DND-41 (cell line): ENCODE measurements around the gene MAP3K5.

Experiments used
- ATAC-seq: fragments of 200-7000 bp; cut with Tn5 transposase; 3 replicates; pipeline ENCODE4 v1.9.1; 2021; ENCODE audit warnings: low read depth; ENCODE audit not compliant: insufficient read depth
- DNase-seq: peaks from one replicate; pipeline ENCODE4 v3.0.0-alpha.2; 2020
- H2AFZ ChIP-seq: 2 replicates; pipeline ENCODE4 v1.6.0; 2012; ENCODE audit warnings: low read depth, low read length
- H3K27ac ChIP-seq: 2 replicates; pipeline ENCODE4 v1.5.1; 2012; ENCODE audit warnings: low read length, inconsistent platforms
- H3K27me3 ChIP-seq: fragments of 200-600 bp; sonication (generic); 2 replicates; pipeline ENCODE4 v1.6.0; 2012; ENCODE audit warnings: low read length, mild to moderate bottlenecking, inconsistent platforms; ENCODE audit not compliant: insufficient read depth, poor library complexity
- H3K36me3 ChIP-seq: 2 replicates; pipeline ENCODE4 v1.5.1; 2012; ENCODE audit warnings: low read length, inconsistent platforms; ENCODE audit not compliant: insufficient read depth
- H3K4me1 ChIP-seq: 2 replicates; pipeline ENCODE4 v1.5.1; 2012; ENCODE audit warnings: mild to moderate bottlenecking, low read length; ENCODE audit not compliant: insufficient read depth
- H3K4me2 ChIP-seq: 2 replicates; pipeline ENCODE4 v1.6.0; 2012; ENCODE audit warnings: mild to moderate bottlenecking, moderate library complexity, low read length, inconsistent platforms; ENCODE audit not compliant: insufficient read depth
- H3K4me3 ChIP-seq, 2 experiments: fragments of 200-600 bp in 1 of 2; shearing (Covaris generic) in 1 of 2; 2 replicates each; pipeline ENCODE4 v1.5.1; 2012 to 2016; ENCODE audit warnings: inconsistent platforms in 2 of 2, low read length in 2 of 2, mild to moderate bottlenecking in 2 of 2, low read depth in 1 of 2, moderate library complexity in 1 of 2
- H3K79me2 ChIP-seq: 2 replicates; pipeline ENCODE4 v1.6.0; 2012; ENCODE audit warnings: low read length, inconsistent platforms; ENCODE audit not compliant: insufficient read depth
- H3K9ac ChIP-seq: 2 replicates; pipeline ENCODE4 v1.6.0; 2012; ENCODE audit warnings: low read depth, mild to moderate bottlenecking, inconsistent platforms, low read length, moderate library complexity
- H3K9me3 ChIP-seq: 2 replicates; pipeline ENCODE4 v1.5.1; 2012; ENCODE audit warnings: low read length, moderate library complexity, mild to moderate bottlenecking, inconsistent platforms; ENCODE audit not compliant: insufficient read depth, severe bottlenecking
- H4K20me1 ChIP-seq: 2 replicates; pipeline ENCODE4 v1.6.0; 2012; ENCODE audit warnings: low read length; ENCODE audit not compliant: insufficient read depth
- EZH2 ChIP-seq: IDR thresholded peaks from 3 replicates; pipeline ENCODE4 v1.6.1; 2012; ENCODE audit warnings: borderline replicate concordance, low read depth, mild to moderate bottlenecking, moderate library complexity, low read length, inconsistent platforms; ENCODE audit not compliant: severe bottlenecking
- TF ChIP-seq, protein P1 (sequence below): IDR thresholded peaks from 2 replicates; pipeline ENCODE4 v1.5.1; 2012; ENCODE audit warnings: borderline replicate concordance, low read length, moderate library complexity, mild to moderate bottlenecking; ENCODE audit not compliant: poor library complexity, severe bottlenecking; ENCODE audit errors: extremely low read depth

Gene MAP3K5

GRCh38 chr6:136604328-136604825 is 187.9 kb downstream of the MAP3K5 start:
- no peaks in the 10 kb centered on the region for H3K36me3 ChIP-seq
- TF ChIP-seq, protein P1, sequence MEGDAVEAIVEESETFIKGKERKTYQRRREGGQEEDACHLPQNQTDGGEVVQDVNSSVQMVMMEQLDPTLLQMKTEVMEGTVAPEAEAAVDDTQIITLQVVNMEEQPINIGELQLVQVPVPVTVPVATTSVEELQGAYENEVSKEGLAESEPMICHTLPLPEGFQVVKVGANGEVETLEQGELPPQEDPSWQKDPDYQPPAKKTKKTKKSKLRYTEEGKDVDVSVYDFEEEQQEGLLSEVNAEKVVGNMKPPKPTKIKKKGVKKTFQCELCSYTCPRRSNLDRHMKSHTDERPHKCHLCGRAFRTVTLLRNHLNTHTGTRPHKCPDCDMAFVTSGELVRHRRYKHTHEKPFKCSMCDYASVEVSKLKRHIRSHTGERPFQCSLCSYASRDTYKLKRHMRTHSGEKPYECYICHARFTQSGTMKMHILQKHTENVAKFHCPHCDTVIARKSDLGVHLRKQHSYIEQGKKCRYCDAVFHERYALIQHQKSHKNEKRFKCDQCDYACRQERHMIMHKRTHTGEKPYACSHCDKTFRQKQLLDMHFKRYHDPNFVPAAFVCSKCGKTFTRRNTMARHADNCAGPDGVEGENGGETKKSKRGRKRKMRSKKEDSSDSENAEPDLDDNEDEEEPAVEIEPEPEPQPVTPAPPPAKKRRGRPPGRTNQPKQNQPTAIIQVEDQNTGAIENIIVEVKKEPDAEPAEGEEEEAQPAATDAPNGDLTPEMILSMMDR, result no peak
- TF ChIP-seq EZH2, result no peak
- H4K20me1 ChIP-seq, result no peaks in the 10 kb centered on the region
- no peaks in the 10 kb centered on the region for H3K79me2 ChIP-seq
- H3K4me1 ChIP-seq, result no peaks in the 10 kb centered on the region
- H3K4me2 ChIP-seq, result no peak overlapping the region
- DNase-seq (no peak), ATAC-seq (no peak)
- no peaks in the 10 kb centered on the region for H3K27me3 ChIP-seq
- no peak overlapping the region for H3K9ac ChIP-seq
- H3K4me3 ChIP-seq, result no peak overlapping the region
- no peak overlapping the region for H2AFZ ChIP-seq
- no peak overlapping the region for H3K27ac ChIP-seq
- no peaks in the 10 kb centered on the region for H3K9me3 ChIP-seq

GRCh38 chr6:136600818-136601217 is 191.5 kb downstream of the MAP3K5 start:
- ATAC-seq (no peak), DNase-seq (no peak)
- Histone ChIP-seq H3K27ac (no peak overlapping the region), H3K4me3 (no peak overlapping the region), H3K4me1 (no peaks in the 10 kb centered on the region), H3K27me3 (no peaks in the 10 kb centered on the region), H3K36me3 (no peaks in the 10 kb centered on the region), H3K4me2 (no peak overlapping the region), H3K79me2 (no peaks in the 10 kb centered on the region), H3K9me3 (no peaks in the 10 kb centered on the region), H2AFZ (no peak overlapping the region), H4K20me1 (no peaks in the 10 kb centered on the region), H3K9ac (no peak overlapping the region)
- TF ChIP-seq, protein P1, result no peak
- no peak for TF ChIP-seq EZH2

DNA sequence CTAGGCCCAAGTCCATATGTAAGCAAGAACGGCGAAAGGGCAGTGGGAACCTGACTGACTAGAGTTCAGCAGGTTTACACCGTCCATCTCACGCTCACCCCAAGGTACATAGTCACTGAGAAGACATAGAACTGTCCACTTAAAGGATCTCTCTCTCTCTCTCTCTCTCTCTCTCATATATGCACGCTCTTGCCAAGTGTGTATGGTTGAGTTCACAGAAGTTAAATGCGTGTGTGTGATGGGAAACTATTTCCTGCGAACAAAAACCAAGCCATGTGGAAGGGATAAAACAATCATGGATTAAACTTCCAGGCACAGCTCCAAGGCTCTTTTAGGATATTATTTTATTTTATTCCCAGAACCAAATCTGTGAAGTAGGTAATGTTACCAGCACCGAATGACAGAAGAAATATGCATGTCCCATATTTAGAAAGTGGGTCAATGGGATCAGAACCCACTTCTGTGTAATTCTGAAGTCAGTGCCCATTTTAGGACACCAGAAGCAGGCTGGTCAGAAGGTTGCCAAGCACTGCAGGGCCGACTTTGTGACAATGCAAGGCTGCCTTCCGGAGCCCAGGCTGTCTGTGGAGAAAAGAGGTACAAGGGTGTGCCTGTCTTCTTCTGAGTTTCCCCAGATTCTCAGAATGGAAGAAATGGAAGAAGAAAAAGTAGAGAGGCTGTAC is 192.8 kb downstream of the MAP3K5 start:
- Histone ChIP-seq H3K27ac (no peak overlapping the region), H3K4me3 (no peak overlapping the region), H3K36me3 (no peaks in the 10 kb centered on the region), H3K9ac (no peak overlapping the region), H3K4me2 (no peak overlapping the region), H4K20me1 (no peaks in the 10 kb centered on the region), H3K27me3 (no peaks in the 10 kb centered on the region), H3K79me2 (no peaks in the 10 kb centered on the region), H2AFZ (no peak overlapping the region), H3K9me3 (no peaks in the 10 kb centered on the region), H3K4me1 (no peaks in the 10 kb centered on the region)
- TF ChIP-seq EZH2, result no peak
- TF ChIP-seq, protein P1, result no peak
- DNase-seq, result no peak
- no peak for ATAC-seq

- Histone ChIP-seq H3K4me2 (no peak overlapping the region), H2AFZ (no peak overlapping the region), H3K79me2 (no peaks in the 10 kb centered on the region), H3K4me1 (no peaks in the 10 kb centered on the region), H3K27me3 (no peaks in the 10 kb centered on the region), H3K27ac (no peak overlapping the region), H3K36me3 (no peaks in the 10 kb centered on the region), H3K9ac (no peak overlapping the region), H3K4me3 (no peak overlapping the region), H4K20me1 (no peaks in the 10 kb centered on the region), H3K9me3 (no peaks in the 10 kb centered on the region)
- no peak for TF ChIP-seq EZH2
- TF ChIP-seq, protein P1, result no peak
- no peak for DNase-seq
- no peak for ATAC-seq
These were observed 194.2 kb downstream of the MAP3K5 start for GRCh38 chr6:136598048-136598447.
